HepG2 (cell line): ENCODE measurements around the gene HJURP. TPM values are rescaled to one million over a fixed set of nuclear protein-coding genes. Genes with fewer than 3 reads are reported as not detected.

Experiments used
- ATAC-seq: fragments of 200-7000 bp; cut with Tn5 transposase; 3 replicates; pipeline ENCODE4 v1.9.1; 2020; ENCODE audit warnings: mild to moderate bottlenecking, moderate library complexity
- BruUV-seq: library from RNA; stranded (reverse); fragments of 400-500 nt; replicated peaks from 2 replicates; lab custom pipeline; 2021; lab: Mats Ljungman, UMichigan
- CTCF ChIA-PET: fragments of 300-600 bp; formaldehyde crosslinking; extraction: SDS; loops from one replicate; lab custom pipeline; 2021; ENCODE audit warnings: low total read pairs, inconsistent platforms, low intra/inter-chr PET ratio; lab: Yijun Ruan, JAX
- POLR2A ChIA-PET: fragments of 350-600 bp; sonication (Branson Sonifier 250); formaldehyde crosslinking; loops from one replicate; lab custom pipeline; 2020; ENCODE audit warnings: antibody characterized with exemption, inconsistent platforms; lab: Yijun Ruan, JAX
- DNase-seq: peaks from one replicate; pipeline ENCODE4 v3.0.0-alpha.2; 2015; ENCODE audit warnings: low spot score
- FAIRE-seq: peaks from 3 replicates; lab custom pipeline; 2011; peaks lifted over from hg19 to GRCh38; lab: Jason Lieb, UNC
- H2AFZ ChIP-seq: one replicate; pipeline ENCODE4 v1.6.1; 2011; ENCODE audit warnings: low read length, inconsistent platforms
- H3K27ac ChIP-seq: fragments of 300-600 bp; 3 replicates; pipeline ENCODE4 v1.8.0; 2011; ENCODE audit warnings: mixed run types, mild to moderate bottlenecking, mixed read lengths, low read length, inconsistent platforms; ENCODE audit not compliant: insufficient read depth; ENCODE audit errors: extremely low read length
- H3K27me3 ChIP-seq, 2 experiments: fragments of 200-600 bp in 1 of 2; 2 replicates in 1 of 2; 3 replicates in 1 of 2; pipeline versions ENCODE4 v1.6.0 to v1.8.0; 2011; ENCODE audit warnings: low read length in 2 of 2, mild to moderate bottlenecking in 2 of 2, moderate library complexity in 2 of 2, inconsistent platforms in 1 of 2; ENCODE audit not compliant: insufficient read depth in 2 of 2, control insufficient read depth in 1 of 2
- H3K36me3 ChIP-seq, 2 experiments: fragments of 200-600 bp in 1 of 2; replicated peaks in 1 of 2; 2 replicates in 1 of 2; 3 replicates in 1 of 2; pipeline versions ENCODE4 v1.5.1 to v1.8.0; 2011; ENCODE audit warnings: low read length in 2 of 2, inconsistent platforms in 1 of 2; ENCODE audit not compliant: insufficient read depth in 2 of 2, control insufficient read depth in 1 of 2
- H3K4me1 ChIP-seq: 2 replicates; pipeline ENCODE4 v1.5.1; 2012; ENCODE audit warnings: low read length, inconsistent platforms; ENCODE audit not compliant: insufficient read depth
- H3K4me2 ChIP-seq: 2 replicates; pipeline ENCODE4 v1.6.0; 2011; ENCODE audit warnings: low read depth, low read length, inconsistent platforms
- H3K4me3 ChIP-seq, 3 experiments: fragments of 200-600 bp in 1 of 3; sonication (generic), shearing (Covaris generic) in 1 of 3; replicated peaks in 1 of 3; 2 replicates each; pipeline ENCODE4 v1.5.1; 2011 to 2016; ENCODE audit warnings: low read length in 3 of 3, inconsistent platforms in 2 of 3, low read depth in 2 of 3, mild to moderate bottlenecking in 2 of 3, control low read depth in 1 of 3, mixed read lengths in 1 of 3; ENCODE audit not compliant: insufficient read depth in 1 of 3
- H3K79me2 ChIP-seq: one replicate; pipeline ENCODE4 v1.6.1; 2011; ENCODE audit warnings: low read length, inconsistent platforms; ENCODE audit not compliant: insufficient read depth
- H3K9ac ChIP-seq: 2 replicates; pipeline ENCODE4 v1.6.0; 2011; ENCODE audit warnings: mild to moderate bottlenecking, low read depth, low read length, inconsistent platforms; ENCODE audit not compliant: insufficient read depth
- H3K9me3 ChIP-seq: 2 replicates; pipeline ENCODE4 v1.5.1; 2012; ENCODE audit warnings: mild to moderate bottlenecking, low read length
- H4K20me1 ChIP-seq: 2 replicates; pipeline ENCODE4 v1.6.0; 2011; ENCODE audit warnings: inconsistent platforms, mild to moderate bottlenecking, low read length, moderate library complexity; ENCODE audit not compliant: insufficient read depth
- ADNP ChIP-seq: sonication (generic); formaldehyde crosslinking; IDR thresholded peaks from 2 replicates; pipeline ENCODE4 v1.4.0; 2020; ENCODE audit warnings: missing genetic modification reagents
- NR2F2 ChIP-seq: IDR thresholded peaks from 2 replicates; pipeline ENCODE4 v1.6.1; 2012; ENCODE audit warnings: low read depth, inconsistent platforms, borderline replicate concordance
- SNAI1 ChIP-seq: sonication (generic); formaldehyde crosslinking; IDR thresholded peaks from 2 replicates; pipeline ENCODE4 v1.5.0; 2020; ENCODE audit warnings: mild to moderate bottlenecking, missing genetic modification reagents, borderline replicate concordance
- ZBED4 ChIP-seq: sonication (generic); formaldehyde crosslinking; IDR thresholded peaks from 2 replicates; pipeline ENCODE4 v1.4.0; 2020; ENCODE audit warnings: missing genetic modification reagents, borderline replicate concordance
- ZNF331 ChIP-seq: sonication (generic); formaldehyde crosslinking; IDR thresholded peaks from 2 replicates; pipeline ENCODE4 v1.4.0; 2020; ENCODE audit warnings: missing genetic modification reagents
- ZNF549 ChIP-seq: sonication (generic); formaldehyde crosslinking; IDR thresholded peaks from 2 replicates; pipeline ENCODE4 v1.5.0; 2020; ENCODE audit warnings: missing genetic modification reagents
- ZNF572 ChIP-seq: sonication (generic); formaldehyde crosslinking; IDR thresholded peaks from 2 replicates; pipeline ENCODE4 v1.5.1; 2020; ENCODE audit warnings: mild to moderate bottlenecking, missing genetic modification reagents
- WGBS: methylation state at CpG from one replicate; pipeline ENCODE4 v1.1.6; 2017; ENCODE audit warnings: low lambda C conversion rate; 5-methylcytosine and 5-hydroxymethylcytosine counted together
- in situ Hi-C: cut with HindIII; loops from 2 replicates; pipeline ENCODE4 v1.10.0; 2017; ENCODE audit warnings: low pct_unique_long_range_greater_than_20kb; ENCODE audit not compliant: extremely low pct_ligation_motif_present
- intact Hi-C: fragments of 100-400 bp; cut with micrococcal nuclease; formaldehyde crosslinking; loops from one replicate; pipeline ENCODE4 v1.10.0; 2022; ENCODE audit not compliant: unreplicated experiment
- polyA plus RNA-seq, 8 experiments: library from polyadenylated mRNA; depleted of rRNA in 3 of 8; stranded (reverse) in 7 of 8; unstranded in 1 of 8; fragments of >200 nt; fragmentation: Illumina TruSeq in 4 of 8; extraction: Trizol in 4 of 8; gene quantifications; 2 replicates each; pipeline versions ENCODE4 v1.2.1 to v1.2.3, GENCODE V29; 2011 to 2016; ENCODE audit warnings: low read depth in 4 of 8, missing spikeins in 1 of 8, mixed read lengths in 1 of 8; ENCODE audit not compliant: insufficient read depth in 1 of 8
- total RNA-seq, 5 experiments: library from RNA; depleted of rRNA; stranded (reverse); fragments of >200 nt; fragmentation: Illumina TruSeq; extraction: Trizol; gene quantifications; 2 replicates each; pipeline ENCODE4 v1.2.3, GENCODE V29; 2016; ENCODE audit warnings: low read depth in 1 of 5

The HJURP gene
- total and polyA plus RNA-seq, 2 of the 13 experiments (the other 11 are each of a cell fraction or from before 2014, with no cell fraction given), result 36.3 to 43.9 TPM

DNA sequence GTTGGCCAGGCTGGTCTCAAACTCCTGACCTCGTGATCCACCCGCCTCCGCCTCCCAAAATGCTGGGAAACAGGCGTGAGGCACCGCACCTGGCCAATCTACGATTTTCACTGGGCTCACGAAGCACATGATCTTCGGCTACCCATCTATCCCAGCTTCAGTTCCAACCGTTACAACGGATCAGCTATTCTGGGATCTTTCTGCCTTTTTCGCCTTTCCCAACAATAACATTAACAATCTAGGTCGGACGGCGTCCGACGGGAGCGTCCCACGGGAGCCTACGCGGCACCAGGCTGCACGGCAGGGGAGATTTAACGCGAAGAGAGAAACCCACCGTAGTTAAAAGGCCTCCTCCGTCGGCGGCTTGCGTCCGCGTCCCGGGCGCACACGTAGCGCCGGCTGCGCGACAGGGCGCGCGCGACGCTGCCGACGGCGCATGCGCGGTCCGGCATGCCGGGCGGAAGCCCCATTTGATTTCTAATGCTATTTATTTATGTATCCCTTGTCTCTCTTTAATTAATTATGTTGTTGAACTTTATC, 13.7 kb upstream of the HJURP start, which contains the start of gene MSL3B:
MSL3B (minus strand) TSS at position 394 of the 540 bp plus-strand sequence.
- POLR2A ChIA-PET, result no interaction called here
- H3K36me3 ChIP-seq, result no peaks in the 10 kb centered on the region
- no peak within 1 kb of the TSS for H3K4me3 ChIP-seq
- H3K4me1 ChIP-seq, result no peaks in the 10 kb centered on the region
- peaks cover 0 to 6% of the 10 kb centered on the region in 2 experiments; a peak in 2 of 5 replicates for H3K27me3 ChIP-seq
- CTCF ChIA-PET, result no interaction called here
- ATAC-seq (no peak), FAIRE-seq (no peak), DNase-seq (no peak)
- no peak within 1 kb of the TSS for H3K9ac ChIP-seq
- intact Hi-C loops (no loop called here), in situ Hi-C loops (no loop called here)
- TF ChIP-seq ZNF331 (CRISPR knock-in tag) (no peak), ZNF549 (no peak), ADNP (CRISPR knock-in tag) (no peak), NR2F2 (no peak)
- BruUV-seq, result no TSS peak
- no peaks in the 10 kb centered on the region for H3K79me2 ChIP-seq
- 82% methylated on average over 50 of the region's 50 CpGs for WGBS
- no peak within 1 kb of the TSS for H3K27ac ChIP-seq
- H3K4me2 ChIP-seq, result no peak within 1 kb of the TSS
- H2AFZ ChIP-seq, result no peak within 1 kb of the TSS
- H3K9me3 ChIP-seq, result no peaks in the 10 kb centered on the region
- H4K20me1 ChIP-seq, result no peaks in the 10 kb centered on the region

DNA sequence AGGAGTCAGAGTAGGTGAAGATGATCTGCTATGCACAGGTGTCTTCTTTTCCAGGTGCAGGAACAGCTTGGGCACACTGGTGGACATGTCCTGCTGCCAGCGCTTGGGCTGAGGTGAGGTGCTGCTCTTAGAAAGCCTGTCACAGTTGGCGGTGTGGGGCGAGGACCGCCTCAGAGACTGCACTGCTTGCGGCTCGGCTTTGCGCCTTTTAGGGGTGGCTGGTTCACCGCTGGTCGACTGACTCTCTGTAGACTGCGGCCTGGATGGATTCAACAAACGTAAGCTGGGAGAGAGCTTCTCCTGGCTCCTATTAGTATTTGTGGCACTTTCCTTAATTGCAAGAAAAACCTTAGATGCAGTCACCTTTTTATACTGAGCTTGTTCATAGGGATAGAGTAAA, 12.1 kb upstream of the HJURP start:
- Histone ChIP-seq H3K4me3 (no peak overlapping the region), H3K9ac (no peak overlapping the region), H2AFZ (no peak overlapping the region), H4K20me1 (no peaks in the 10 kb centered on the region), H3K36me3 (no peaks in the 10 kb centered on the region), H3K27me3 (0 out of 5 replicates have a peak, but pooled peaks cover 0 to 5% of the 10 kb centered on the region in 2 experiments), H3K4me1 (no peaks in the 10 kb centered on the region), H3K27ac (no peak overlapping the region), H3K79me2 (no peaks in the 10 kb centered on the region), H3K4me2 (no peak overlapping the region), H3K9me3 (no peaks in the 10 kb centered on the region)
- ATAC-seq (no peak), FAIRE-seq (no peak), DNase-seq (no peak)
- CTCF ChIA-PET, result no interaction called here
- in situ Hi-C loops, result no loop called here
- no peak for TF ChIP-seq ZBED4
- no peak for TF ChIP-seq SNAI1 (CRISPR knock-in tag)
- no peak for TF ChIP-seq ZNF572 (CRISPR knock-in tag)
- intact Hi-C loops, result no loop called here
- no TSS peak for BruUV-seq
- POLR2A ChIA-PET, result no interaction called here
- 88% methylated on average over 10 of the region's 11 CpGs for WGBS
